ENCODE results near the gene GRID2. TPM values are rescaled to one million over a fixed set of nuclear protein-coding genes. Genes with fewer than 3 reads are reported as not detected.

GRID2 gene
- total and polyA plus RNA-seq, 2 experiments from 2014 or later: 0.12 TPM; not detected in 1

GRCh38 chr4:93182722-93183121 is 879.0 kb downstream of the GRID2 start:
- no peak for TF ChIP-seq CTCF (IDR thresholded peaks at IDR 0.05; ENCODE audit: low read depth, low read length)

GRCh38 chr4:93183576-93183975 is 879.8 kb downstream of the GRID2 start:
- Histone ChIP-seq H3K27ac (peak overlapping the region; percentile 36), H3K4me1 (ENCODE audit: low read depth) (peaks cover 9% of the 10 kb centered on the region), H3K36me3 (no peaks in the 10 kb centered on the region), H3K9me3 (ENCODE audit: low read depth) (no peaks in the 10 kb centered on the region), H3K27me3 (no peaks in the 10 kb centered on the region), H3K4me3 (no peak overlapping the region)
- no peak for TF ChIP-seq CTCF (IDR thresholded peaks at IDR 0.05; ENCODE audit: low read depth, low read length)
- peak in 1 of 2 donors; percentile 62 for DNase-seq (ENCODE audit: low read depth in 1 of 2, low spot score in 1 of 2)

More at GRCh38 chr4:93182722-93183121, 879.0 kb downstream of the GRID2 start:
- DNase-seq (ENCODE audit: low read depth in 1 of 2, low spot score in 1 of 2): no peak
- Histone ChIP-seq H3K4me3 (no peak overlapping the region), H3K9me3 (ENCODE audit: low read depth) (no peaks in the 10 kb centered on the region), H3K4me1 (ENCODE audit: low read depth) (peaks cover 9% of the 10 kb centered on the region), H3K36me3 (no peaks in the 10 kb centered on the region), H3K27ac (no peak overlapping the region), H3K27me3 (no peaks in the 10 kb centered on the region)

DNA sequence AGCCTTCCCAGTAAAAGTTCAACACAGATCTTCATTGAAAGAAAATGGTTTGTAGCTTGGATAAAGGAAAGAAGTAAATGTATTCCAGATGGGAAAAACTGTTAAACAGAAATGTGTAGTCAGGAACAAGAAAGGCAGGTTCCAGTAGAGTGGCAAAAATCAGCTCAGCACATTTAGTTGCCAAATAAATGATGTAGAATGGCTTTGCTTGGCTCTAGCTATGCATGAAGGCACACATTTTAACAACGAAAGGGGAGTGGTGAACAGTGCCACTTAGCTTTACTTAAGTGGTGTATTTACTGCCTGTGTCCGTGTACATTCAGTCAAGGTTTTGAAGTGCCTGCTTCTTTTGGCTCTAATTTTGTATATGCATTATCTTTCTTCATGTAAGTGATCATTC is 880.3 kb downstream of the GRID2 start:
- DNase-seq (ENCODE audit: low read depth in 1 of 2, low spot score in 1 of 2): peak in 1 of 2 donors; percentile 63
- peaks cover 9% of the 10 kb centered on the region for H3K4me1 ChIP-seq (ENCODE audit: low read depth)
- H3K36me3 ChIP-seq: no peaks in the 10 kb centered on the region
- peak overlapping the region; percentile 36 for H3K27ac ChIP-seq
- H3K4me3 ChIP-seq: no peak overlapping the region
- H3K9me3 ChIP-seq (ENCODE audit: low read depth): no peaks in the 10 kb centered on the region
- no peak for TF ChIP-seq CTCF (IDR thresholded peaks at IDR 0.05; ENCODE audit: low read depth, low read length)
- no peaks in the 10 kb centered on the region for H3K27me3 ChIP-seq

DNA sequence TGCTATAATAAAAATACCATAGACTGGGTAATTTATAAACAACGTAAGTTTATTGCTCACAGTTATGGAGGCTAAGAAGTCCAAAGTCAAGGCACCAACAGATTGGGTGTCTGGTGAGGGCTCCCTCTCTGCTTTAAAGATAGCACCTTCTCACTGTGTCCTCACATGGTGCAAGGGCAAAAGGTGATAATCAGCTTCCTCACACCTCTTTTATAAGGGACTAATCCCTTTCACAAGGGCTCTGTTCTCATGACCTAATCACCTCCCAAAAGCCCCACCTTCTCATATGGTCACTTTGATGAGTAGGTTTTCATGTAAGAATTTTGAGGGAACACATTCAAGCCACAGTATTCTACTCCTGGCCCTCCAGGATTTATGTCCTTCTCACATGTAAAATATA is 883.1 kb downstream of the GRID2 start:
- TF ChIP-seq CTCF (IDR thresholded peaks at IDR 0.05; ENCODE audit: low read depth, low read length): no peak
- no peaks in the 10 kb centered on the region for H3K36me3 ChIP-seq
- no peaks in the 10 kb centered on the region for H3K9me3 ChIP-seq (ENCODE audit: low read depth)
- no peak overlapping the region for H3K27ac ChIP-seq
- DNase-seq (ENCODE audit: low read depth in 1 of 2, low spot score in 1 of 2): no peak
- H3K27me3 ChIP-seq: no peaks in the 10 kb centered on the region
- no peak overlapping the region for H3K4me3 ChIP-seq
- peaks cover 9% of the 10 kb centered on the region for H3K4me1 ChIP-seq (ENCODE audit: low read depth)

DNA sequence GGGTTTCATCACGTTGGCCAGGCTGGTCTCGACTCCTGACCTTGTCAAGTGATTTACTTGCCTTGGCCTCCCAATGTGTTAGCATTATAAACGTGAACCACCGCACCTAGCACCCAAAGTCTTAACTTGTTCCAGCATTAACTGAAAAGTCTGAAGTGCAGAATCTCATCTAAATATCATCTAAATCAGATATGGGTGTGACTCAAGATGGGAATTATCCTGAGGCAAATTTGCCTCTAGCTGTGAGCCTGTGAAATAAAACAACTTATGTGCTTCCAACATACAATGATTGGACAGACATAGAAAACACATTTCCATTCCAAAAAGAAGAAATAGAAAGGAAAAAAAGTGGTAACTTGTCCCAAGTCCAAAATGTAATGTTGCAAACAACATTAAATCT is 883.7 kb downstream of the GRID2 start:
- no peak overlapping the region for H3K27ac ChIP-seq
- H3K9me3 ChIP-seq (ENCODE audit: low read depth): no peaks in the 10 kb centered on the region
- DNase-seq (ENCODE audit: low read depth in 1 of 2, low spot score in 1 of 2): no peak
- no peak overlapping the region for H3K4me3 ChIP-seq
- peaks cover 9% of the 10 kb centered on the region for H3K4me1 ChIP-seq (ENCODE audit: low read depth)
- no peaks in the 10 kb centered on the region for H3K36me3 ChIP-seq
- no peak for TF ChIP-seq CTCF (IDR thresholded peaks at IDR 0.05; ENCODE audit: low read depth, low read length)
- H3K27me3 ChIP-seq: no peaks in the 10 kb centered on the region

DNA sequence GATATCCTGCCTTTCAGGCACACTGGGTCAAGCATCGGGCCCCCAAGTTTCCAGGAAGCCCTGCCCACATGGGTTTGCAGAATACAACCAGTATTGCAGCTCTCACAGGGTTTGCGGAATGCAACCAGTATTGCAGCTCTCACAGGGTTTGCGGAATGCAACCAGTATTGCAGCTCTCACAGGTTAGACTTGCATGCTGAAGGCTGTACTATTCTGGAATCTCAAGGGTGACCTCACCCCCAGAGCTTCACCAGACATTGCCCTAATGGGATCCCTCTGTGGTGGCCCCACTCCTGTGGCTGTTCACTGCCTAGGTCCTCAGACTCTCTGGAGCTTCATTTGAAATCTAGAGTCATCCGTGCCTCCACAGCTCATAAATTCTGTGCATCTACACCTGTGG is 884.1 kb downstream of the GRID2 start:
- Histone ChIP-seq H3K9me3 (ENCODE audit: low read depth) (no peaks in the 10 kb centered on the region), H3K4me3 (no peak overlapping the region), H3K27me3 (no peaks in the 10 kb centered on the region), H3K27ac (no peak overlapping the region), H3K4me1 (ENCODE audit: low read depth) (peaks cover 9% of the 10 kb centered on the region), H3K36me3 (no peaks in the 10 kb centered on the region)
- no peak for DNase-seq (ENCODE audit: low read depth in 1 of 2, low spot score in 1 of 2)
- TF ChIP-seq CTCF (IDR thresholded peaks at IDR 0.05; ENCODE audit: low read depth, low read length): no peak

Data from cardiac muscle cell (in vitro differentiated cells and primary cell).